GM12864 (cell line): ENCODE results near the gene CD300LB.
"Not testable (repeated sequence)": the region's sequence is repeated elsewhere in the genome, so short reads cannot be mapped to it uniquely, and the experiment has no call there.

Experiments used
- DNase-seq: peaks from one replicate; pipeline ENCODE4 v3.0.0-alpha.2; 2011; ENCODE audit warnings: low read depth
- H3K4me3 ChIP-seq: 2 replicates; pipeline ENCODE4 v1.5.1; 2011; ENCODE audit warnings: mild to moderate bottlenecking, low read depth, low read length, control low read depth
- TF ChIP-seq, protein P1 (sequence below): IDR thresholded peaks from 2 replicates; pipeline ENCODE4 v1.5.1; 2011; ENCODE audit warnings: low read depth, mild to moderate bottlenecking, moderate library complexity, low read length, control low read depth, inconsistent platforms; ENCODE audit errors: missing control alignments

CD300LB gene

DNA sequence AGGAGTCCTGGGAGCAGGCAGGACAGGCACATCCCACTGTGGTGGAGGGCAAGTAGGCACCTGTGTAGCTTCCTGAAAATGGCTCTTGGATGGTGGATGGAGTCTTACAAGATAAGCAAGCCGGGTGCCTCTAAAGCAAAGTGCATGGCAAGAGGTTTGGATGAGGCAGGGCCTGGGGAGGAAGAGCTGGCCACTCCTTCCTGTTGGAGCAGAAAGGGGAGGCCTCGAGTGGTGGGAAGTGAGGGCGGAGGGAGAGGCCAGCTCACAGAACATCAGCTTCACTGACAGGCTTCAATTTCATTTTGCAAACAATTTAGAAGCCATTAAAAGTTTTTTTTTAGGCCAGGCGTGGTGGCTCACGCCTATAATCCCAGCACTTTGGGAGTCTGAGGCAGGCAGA lies 33.8 kb downstream of the CD300LB start:
- H3K4me3 ChIP-seq: no peak overlapping the region
- DNase-seq: no peak
- TF ChIP-seq, protein P1, sequence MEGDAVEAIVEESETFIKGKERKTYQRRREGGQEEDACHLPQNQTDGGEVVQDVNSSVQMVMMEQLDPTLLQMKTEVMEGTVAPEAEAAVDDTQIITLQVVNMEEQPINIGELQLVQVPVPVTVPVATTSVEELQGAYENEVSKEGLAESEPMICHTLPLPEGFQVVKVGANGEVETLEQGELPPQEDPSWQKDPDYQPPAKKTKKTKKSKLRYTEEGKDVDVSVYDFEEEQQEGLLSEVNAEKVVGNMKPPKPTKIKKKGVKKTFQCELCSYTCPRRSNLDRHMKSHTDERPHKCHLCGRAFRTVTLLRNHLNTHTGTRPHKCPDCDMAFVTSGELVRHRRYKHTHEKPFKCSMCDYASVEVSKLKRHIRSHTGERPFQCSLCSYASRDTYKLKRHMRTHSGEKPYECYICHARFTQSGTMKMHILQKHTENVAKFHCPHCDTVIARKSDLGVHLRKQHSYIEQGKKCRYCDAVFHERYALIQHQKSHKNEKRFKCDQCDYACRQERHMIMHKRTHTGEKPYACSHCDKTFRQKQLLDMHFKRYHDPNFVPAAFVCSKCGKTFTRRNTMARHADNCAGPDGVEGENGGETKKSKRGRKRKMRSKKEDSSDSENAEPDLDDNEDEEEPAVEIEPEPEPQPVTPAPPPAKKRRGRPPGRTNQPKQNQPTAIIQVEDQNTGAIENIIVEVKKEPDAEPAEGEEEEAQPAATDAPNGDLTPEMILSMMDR: no peak

DNA sequence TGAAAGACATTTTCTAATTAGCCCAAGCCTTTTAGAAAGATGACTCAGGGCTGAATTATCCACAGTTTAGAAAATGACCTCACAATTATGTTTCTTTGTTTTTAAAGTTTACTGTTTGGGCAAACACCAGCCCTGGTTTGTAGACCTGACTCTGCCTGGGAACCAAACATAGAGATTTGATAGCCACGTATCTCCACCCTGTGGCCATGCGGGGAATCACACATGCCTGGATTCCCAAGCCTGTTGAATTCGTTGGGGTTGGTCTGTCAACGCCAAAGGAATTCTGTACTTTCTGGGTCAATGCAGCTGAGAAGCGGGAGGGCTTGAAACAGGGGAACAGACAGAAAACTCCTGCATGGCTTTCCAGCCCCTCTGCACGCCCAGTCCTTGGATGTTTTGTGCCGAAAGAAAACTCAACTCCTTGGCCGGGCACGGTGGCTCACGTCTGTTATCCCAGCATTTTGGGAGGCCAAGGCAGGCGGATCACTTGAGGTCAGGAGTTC lies 37.9 kb downstream of the CD300LB start:
- TF ChIP-seq, protein P1: peak; percentile 94
- H3K4me3 ChIP-seq: no peak overlapping the region
- peak; percentile 25 for DNase-seq

DNA sequence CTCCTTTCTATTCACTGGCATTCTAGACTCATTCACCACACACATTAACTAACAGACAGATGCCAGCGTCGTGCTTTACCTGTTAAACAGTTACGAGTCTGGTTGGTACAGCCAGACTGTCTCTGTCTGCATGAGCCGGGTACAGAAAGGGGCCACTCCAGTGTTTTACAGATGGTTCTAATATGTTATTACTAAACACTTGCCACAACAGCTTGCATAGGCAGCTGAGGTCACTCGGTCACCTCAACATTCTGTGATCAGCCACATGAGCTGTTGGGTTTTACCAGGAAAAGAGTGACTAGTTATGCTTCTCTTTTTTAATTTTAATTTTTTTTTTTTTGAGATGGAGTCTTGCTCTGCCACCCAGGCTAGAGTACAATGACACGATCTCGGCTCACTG lies 39.6 kb downstream of the CD300LB start:
- H3K4me3 ChIP-seq: no peak overlapping the region
- DNase-seq: no peak
- TF ChIP-seq, protein P1: no peak

DNA sequence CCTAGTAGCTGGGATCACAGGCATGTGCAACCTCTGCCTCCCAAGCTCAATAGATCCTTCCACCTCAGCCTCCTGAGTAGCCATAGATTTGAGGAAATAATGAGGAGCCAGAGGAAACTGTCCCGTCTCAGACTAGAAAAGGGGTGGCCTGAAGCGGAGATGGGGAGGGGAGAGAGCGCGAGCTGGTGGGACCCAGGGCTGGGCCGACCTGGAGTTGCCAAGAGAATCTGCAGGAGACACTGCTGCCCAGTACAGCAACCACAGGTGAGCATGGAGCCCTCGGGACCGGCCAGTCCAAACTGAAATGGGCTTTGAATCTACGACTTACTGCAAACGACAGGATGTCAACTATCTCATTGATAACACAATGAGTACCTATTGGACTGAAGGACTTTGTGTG lies 40.6 kb downstream of the CD300LB start:
- H3K4me3 ChIP-seq: no peak overlapping the region
- no peak for DNase-seq
- TF ChIP-seq, protein P1: no peak

DNA sequence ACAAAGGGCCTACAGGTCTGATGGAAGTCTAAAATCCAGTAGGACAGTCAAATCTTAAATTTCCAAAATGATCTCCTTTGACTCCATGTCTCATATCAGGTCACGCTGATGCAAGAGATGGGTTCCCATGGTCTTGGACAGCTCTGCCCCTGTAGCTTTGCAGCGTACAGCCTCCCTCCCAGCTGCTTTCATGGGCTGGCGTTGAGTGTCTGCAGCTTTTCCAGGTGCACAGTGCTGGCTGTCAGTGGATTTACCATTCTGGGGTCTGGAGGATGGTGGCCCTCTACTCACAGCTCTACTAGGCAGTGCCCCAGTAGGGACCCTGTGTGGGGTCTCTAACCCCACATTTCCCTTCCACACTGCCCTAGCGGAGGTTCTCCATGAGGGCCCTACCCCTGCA lies 43.0 kb downstream of the CD300LB start:
- DNase-seq, H3K4me3 ChIP-seq: not testable (repeated sequence)

DNA sequence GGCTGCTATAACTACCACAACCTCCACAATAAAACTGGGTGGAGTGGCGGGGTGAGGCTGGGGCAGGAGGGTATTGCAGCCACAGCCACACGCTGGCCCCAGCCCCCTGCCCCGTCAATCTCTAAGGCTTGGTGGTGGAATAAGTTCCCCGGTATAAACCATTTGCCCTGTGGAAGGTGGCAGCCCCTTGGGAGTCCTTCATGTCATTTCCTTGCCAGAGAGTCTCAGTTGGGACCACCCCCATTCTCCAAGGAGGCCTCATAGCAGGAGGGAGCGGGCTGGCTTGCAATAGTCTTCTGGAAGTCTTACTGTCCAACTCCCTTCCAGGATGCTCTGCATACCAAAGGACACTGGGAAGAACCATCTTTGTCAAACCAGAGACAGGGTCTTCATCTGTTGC lies 45.4 kb downstream of the CD300LB start:
- no peak overlapping the region for H3K4me3 ChIP-seq
- no peak for DNase-seq
- TF ChIP-seq, protein P1: no peak

DNA sequence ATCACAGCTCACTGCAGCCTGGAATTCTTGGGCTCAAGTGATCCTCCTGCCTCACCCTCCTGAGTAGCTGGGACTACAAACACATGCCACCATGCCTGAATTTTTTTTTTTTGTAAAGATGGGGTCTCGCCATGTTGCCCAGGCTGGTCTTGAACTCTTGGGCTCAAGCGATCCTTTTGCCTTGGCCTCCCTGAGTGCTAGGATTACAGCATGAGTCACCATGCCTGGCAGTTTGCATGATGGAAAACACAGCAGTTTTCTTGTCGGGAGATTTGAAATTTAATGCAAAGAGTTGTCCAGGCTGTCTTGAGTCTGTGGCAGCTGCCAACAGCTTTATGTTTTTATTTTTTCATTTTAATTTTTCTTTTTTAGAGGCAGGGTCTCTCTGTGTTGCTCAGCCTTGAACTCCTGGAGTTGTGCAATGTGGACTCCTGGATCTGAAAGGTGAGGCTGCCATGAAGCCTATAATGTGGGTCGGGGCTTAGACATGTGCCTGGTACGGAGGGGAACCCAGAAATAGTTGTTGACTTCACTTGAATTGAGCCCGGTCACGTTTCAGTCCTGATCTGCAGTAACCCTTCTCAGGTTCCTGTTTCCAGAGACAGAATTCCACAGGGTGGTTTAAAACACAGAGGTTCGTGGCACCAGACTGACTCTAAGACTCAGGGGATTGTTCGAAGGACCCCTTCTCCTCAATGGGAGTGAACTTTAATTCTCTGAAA lies 46.1 kb downstream of the CD300LB start:
- no peak for DNase-seq
- no peak overlapping the region for H3K4me3 ChIP-seq
- TF ChIP-seq, protein P1: no peak
